HCT116 (cell line): Measurements from ENCODE around the gene CASR. TPM values are rescaled to one million over a fixed set of nuclear protein-coding genes. Genes with fewer than 3 reads are reported as not detected.

ENCODE experiments used
- ATAC-seq: fragments of 200-7000 bp; cut with Tn5 transposase; 2 replicates; pipeline ENCODE4 v1.9.1; 2020; ENCODE audit warnings: mild to moderate bottlenecking, moderate library complexity
- BruUV-seq: library from RNA; stranded (reverse); fragments of 400-500 nt; replicated peaks from 2 replicates; lab custom pipeline; 2021; lab: Mats Ljungman, UMichigan
- CTCF ChIA-PET: fragments of 300-600 bp; sonication (Branson Sonifier 250); formaldehyde crosslinking; loops from one replicate; lab custom pipeline; 2021; ENCODE audit warnings: antibody characterized with exemption; lab: Charles Lee
- POLR2A ChIA-PET: fragments of 300-600, 350-600 bp; sonication (Branson Sonifier 250); formaldehyde crosslinking; loops from one replicate; lab custom pipeline; 2021; ENCODE audit warnings: antibody characterized with exemption; lab: Charles Lee
- RAD21 ChIA-PET, 2 experiments: fragments of 300-600 bp; sonication (Branson Sonifier 250); formaldehyde crosslinking; loops; one replicate each; lab custom pipeline; 2023; ENCODE audit warnings: low total read pairs in 2 of 2; ENCODE audit not compliant: uncharacterized antibody in 2 of 2, unreplicated experiment in 2 of 2, low non-redundant PET in 1 of 2; lab: Charles Lee
- DNase-seq: peaks from one replicate; pipeline ENCODE4 v3.0.0-alpha.2; 2010; ENCODE audit warnings: low read depth, low spot score
- H2AFZ ChIP-seq: fragments of 200-600 bp; shearing (Covaris generic), sonication (generic); 2 replicates; pipeline ENCODE4 v1.6.1; 2017; ENCODE audit warnings: low read depth, mixed run types, mixed read lengths, antibody characterized with exemption, low read length; ENCODE audit not compliant: poor library complexity, severe bottlenecking
- H3K27ac ChIP-seq: 2 replicates; pipeline ENCODE4 v1.5.1; 2012; ENCODE audit warnings: low read depth, low read length
- H3K27me3 ChIP-seq: fragments of 200-600 bp; sonication (generic); 2 replicates; pipeline ENCODE4 v1.6.1; 2016; ENCODE audit warnings: mixed run types, low read length, mixed read lengths; ENCODE audit not compliant: insufficient read depth
- H3K36me3 ChIP-seq, 2 experiments: fragments of 200-500 bp in 1 of 2; fragments of 200-600 bp in 1 of 2; sonication (Bioruptor generic) in 1 of 2; sonication (generic) in 1 of 2; 2 replicates each; pipeline versions ENCODE4 v1.5.1 to v1.6.1; 2014 to 2016; ENCODE audit warnings: low read length in 2 of 2, inconsistent platforms in 1 of 2, mixed read lengths in 1 of 2, mixed run types in 1 of 2; ENCODE audit not compliant: insufficient read depth in 2 of 2, control insufficient read depth in 1 of 2
- H3K4me1 ChIP-seq, 2 experiments: fragments of 200-600 bp in 1 of 2; sonication (generic) in 1 of 2; 2 replicates each; pipeline versions ENCODE4 v1.5.1 to v1.6.1; 2012 to 2017; ENCODE audit warnings: low read length in 2 of 2, inconsistent platforms in 1 of 2, mild to moderate bottlenecking in 1 of 2, mixed read lengths in 1 of 2, mixed run types in 1 of 2, moderate library complexity in 1 of 2; ENCODE audit not compliant: insufficient read depth in 2 of 2, control insufficient read depth in 1 of 2
- H3K4me2 ChIP-seq: fragments of 200-600 bp; sonication (generic); 2 replicates; pipeline ENCODE4 v1.6.1; 2017; ENCODE audit warnings: mixed run types, low read length, mixed read lengths
- H3K4me3 ChIP-seq, 2 experiments: fragments of 200-600 bp in 1 of 2; sonication (generic) in 1 of 2; replicated peaks in 1 of 2; 2 replicates each; pipeline ENCODE4 v1.5.1; 2011 to 2016; ENCODE audit warnings: low read length in 2 of 2, control low read depth in 1 of 2, low read depth in 1 of 2, mild to moderate bottlenecking in 1 of 2, mixed read lengths in 1 of 2, mixed run types in 1 of 2
- H3K79me2 ChIP-seq: fragments of 200-600 bp; sonication (generic); 2 replicates; pipeline ENCODE4 v1.6.1; 2017; ENCODE audit warnings: mild to moderate bottlenecking, mixed run types, low read length, moderate library complexity, mixed read lengths; ENCODE audit not compliant: insufficient read depth
- H3K9ac ChIP-seq: fragments of 200-600 bp; sonication (generic); 2 replicates; pipeline ENCODE4 v1.6.1; 2016; ENCODE audit warnings: low read length, mixed read lengths
- H3K9me2 ChIP-seq: fragments of 200-600 bp; sonication (generic), shearing (Covaris generic); 2 replicates; pipeline ENCODE4 v1.6.1; 2017; ENCODE audit warnings: mixed run types, mild to moderate bottlenecking, moderate library complexity; ENCODE audit not compliant: insufficient read depth
- H3K9me3 ChIP-seq, 2 experiments: fragments of 200-500 bp in 1 of 2; fragments of 200-600 bp in 1 of 2; sonication (Bioruptor generic) in 1 of 2; sonication (generic) in 1 of 2; 2 replicates each; pipeline ENCODE4 v1.6.1; 2014 to 2017; ENCODE audit warnings: low read length in 2 of 2, mixed read lengths in 2 of 2, inconsistent platforms in 1 of 2, low read depth in 1 of 2, mild to moderate bottlenecking in 1 of 2, mixed run types in 1 of 2, moderate library complexity in 1 of 2; ENCODE audit not compliant: control insufficient read depth in 1 of 2, insufficient read depth in 1 of 2
- H4K20me1 ChIP-seq: fragments of 200-600 bp; sonication (generic), shearing (Covaris generic); 2 replicates; pipeline ENCODE4 v1.6.1; 2017; ENCODE audit warnings: mixed run types, mild to moderate bottlenecking, moderate library complexity; ENCODE audit not compliant: insufficient read depth
- EGR1 ChIP-seq: IDR thresholded peaks from 2 replicates; pipeline ENCODE4 v1.6.1; 2012; ENCODE audit warnings: low read depth
- FOSL1 ChIP-seq: IDR thresholded peaks from 2 replicates; pipeline ENCODE4 v1.6.1; 2012; ENCODE audit warnings: low read depth
- JUND ChIP-seq: IDR thresholded peaks from 2 replicates; pipeline ENCODE4 v1.6.1; 2012
- RAD21 ChIP-seq: IDR thresholded peaks from 2 replicates; pipeline ENCODE4 v1.6.1; 2012; ENCODE audit warnings: low read depth, mild to moderate bottlenecking
- SP1 ChIP-seq: IDR thresholded peaks from 2 replicates; pipeline ENCODE4 v1.6.1; 2012; ENCODE audit warnings: low read depth
- TCF7L2 ChIP-seq: IDR thresholded peaks from 2 replicates; pipeline ENCODE4 v1.7.0; 2011; ENCODE audit warnings: borderline replicate concordance, inconsistent platforms; ENCODE audit not compliant: insufficient read depth, insufficient read length; ENCODE audit errors: extremely low read depth
- YY1 ChIP-seq: IDR thresholded peaks from 2 replicates; pipeline ENCODE4 v1.6.1; 2011; ENCODE audit warnings: low read length, low read depth, moderate library complexity, mild to moderate bottlenecking; ENCODE audit not compliant: insufficient replicate concordance; ENCODE audit errors: extremely low read depth
- intact Hi-C: fragments of 100-400 bp; cut with micrococcal nuclease; formaldehyde crosslinking; loops from 2 replicates; pipeline ENCODE4 v1.10.0; 2022
- total RNA-seq: library from RNA; stranded (reverse); gene quantifications from one replicate; pipeline ENCODE4 v1.2.1, GENCODE V29; 2021; ENCODE audit not compliant: unreplicated experiment
- TF ChIP-seq, protein P1 (sequence below): IDR thresholded peaks from 2 replicates; pipeline ENCODE4 v1.6.1; 2012
- TF ChIP-seq, protein P2 (sequence below): IDR thresholded peaks from 2 replicates; pipeline ENCODE4 v1.6.1; 2011; ENCODE audit warnings: mild to moderate bottlenecking, low read length, moderate library complexity; ENCODE audit not compliant: insufficient replicate concordance; ENCODE audit errors: extremely low read depth

CASR gene
- total RNA-seq, 1 experiment from 2014 or later, result not detected

DNA sequence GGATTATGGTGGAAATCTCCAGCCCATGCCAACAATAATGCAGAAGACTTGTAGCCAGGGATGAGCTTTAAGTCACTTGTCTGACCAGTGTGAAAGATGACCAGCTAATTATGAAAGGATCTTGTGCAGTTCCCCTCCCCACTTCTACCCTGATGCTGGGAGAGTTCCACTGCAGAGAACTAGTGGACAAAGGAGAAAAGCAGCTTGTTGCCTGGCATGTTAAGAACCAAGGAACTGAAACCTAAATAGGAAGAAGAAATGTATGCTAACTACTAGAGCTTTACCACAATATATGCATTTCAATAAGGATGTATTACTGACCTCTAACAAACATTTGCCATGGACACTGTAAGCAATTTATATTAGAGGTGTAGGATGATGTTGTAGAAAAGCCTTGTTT, 89.4 kb downstream of the CASR start:
- Histone ChIP-seq H3K9me3 (no peaks in the 10 kb centered on the region), H2AFZ (no peak overlapping the region), H3K4me1 (no peaks in the 10 kb centered on the region), H3K9ac (no peak overlapping the region), H4K20me1 (no peaks in the 10 kb centered on the region), H3K27ac (no peak overlapping the region), H3K27me3 (no peaks in the 10 kb centered on the region), H3K9me2 (no peaks in the 10 kb centered on the region), H3K4me3 (no peak overlapping the region), H3K4me2 (no peak overlapping the region), H3K79me2 (no peaks in the 10 kb centered on the region), H3K36me3 (no peaks in the 10 kb centered on the region)
- ATAC-seq (no peak), DNase-seq (no peak)
- intact Hi-C loops, result no loop called here
- BruUV-seq, result no TSS peak
- POLR2A ChIA-PET, result no interaction called here
- TF ChIP-seq FOSL1 (no peak), TCF7L2 (no peak), RAD21 (no peak), JUND (no peak), SP1 (no peak), EGR1 (no peak), YY1 (no peak)
- TF ChIP-seq, protein P1, sequence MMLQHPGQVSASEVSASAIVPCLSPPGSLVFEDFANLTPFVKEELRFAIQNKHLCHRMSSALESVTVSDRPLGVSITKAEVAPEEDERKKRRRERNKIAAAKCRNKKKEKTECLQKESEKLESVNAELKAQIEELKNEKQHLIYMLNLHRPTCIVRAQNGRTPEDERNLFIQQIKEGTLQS, result no peak
- TF ChIP-seq, protein P2, sequence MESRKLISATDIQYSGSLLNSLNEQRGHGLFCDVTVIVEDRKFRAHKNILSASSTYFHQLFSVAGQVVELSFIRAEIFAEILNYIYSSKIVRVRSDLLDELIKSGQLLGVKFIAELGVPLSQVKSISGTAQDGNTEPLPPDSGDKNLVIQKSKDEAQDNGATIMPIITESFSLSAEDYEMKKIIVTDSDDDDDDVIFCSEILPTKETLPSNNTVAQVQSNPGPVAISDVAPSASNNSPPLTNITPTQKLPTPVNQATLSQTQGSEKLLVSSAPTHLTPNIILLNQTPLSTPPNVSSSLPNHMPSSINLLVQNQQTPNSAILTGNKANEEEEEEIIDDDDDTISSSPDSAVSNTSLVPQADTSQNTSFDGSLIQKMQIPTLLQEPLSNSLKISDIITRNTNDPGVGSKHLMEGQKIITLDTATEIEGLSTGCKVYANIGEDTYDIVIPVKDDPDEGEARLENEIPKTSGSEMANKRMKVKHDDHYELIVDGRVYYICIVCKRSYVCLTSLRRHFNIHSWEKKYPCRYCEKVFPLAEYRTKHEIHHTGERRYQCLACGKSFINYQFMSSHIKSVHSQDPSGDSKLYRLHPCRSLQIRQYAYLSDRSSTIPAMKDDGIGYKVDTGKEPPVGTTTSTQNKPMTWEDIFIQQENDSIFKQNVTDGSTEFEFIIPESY, result no peak
- CTCF ChIA-PET, result no interaction called here
- RAD21 ChIA-PET, result no interaction called here
